Measurements from ENCODE around the gene PSMA7. TPM values are rescaled to one million over a fixed set of nuclear protein-coding genes. Genes with fewer than 3 reads are reported as not detected.

Gene PSMA7
- total and polyA plus RNA-seq, 4 donors, result 118 to 234 (median 191) TPM

- peak within 1 kb of the TSS; percentile 83 for H3K4me3 ChIP-seq (ENCODE audit: low read depth, low read length)
- peaks cover 20% of the 10 kb centered on the region for H3K36me3 ChIP-seq (ENCODE audit: control insufficient read depth, insufficient read depth, low read length)
- WGBS (ENCODE audit: insufficient coverage), result under 1% methylated on average over 92 of the region's 96 CpGs
Observed at GRCh38 chr20:62182469-62183425, 39.6 kb upstream of the PSMA7 start, which contains the start of gene MTG2. Gene MTG2, plus strand, starts transcription at chr20:62183028. Its CDS starts 10,393 bp downstream, at chr20:62193421.

DNA sequence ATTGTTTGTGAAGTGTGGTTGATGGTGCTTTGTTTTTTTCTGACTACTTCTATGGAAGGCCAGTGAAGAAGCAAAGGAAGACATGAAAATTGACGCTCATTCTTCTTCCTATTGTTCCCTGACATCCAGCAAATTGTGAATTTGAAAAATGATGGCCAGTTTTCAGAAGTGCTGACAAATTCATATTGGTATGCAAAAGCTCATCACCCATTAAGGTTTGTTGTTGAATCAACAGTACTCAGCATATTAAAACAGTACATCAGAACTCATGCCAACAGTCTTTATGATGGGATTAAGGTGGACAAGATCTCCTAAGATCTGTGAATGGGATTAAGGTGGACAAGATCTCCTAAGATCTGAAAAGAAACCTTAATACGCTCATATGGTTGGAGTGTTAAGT is 38.6 kb upstream of the PSMA7 start:
- DNase-seq (ENCODE audit: low read depth in 4 of 6, low spot score in 6 of 6), result no peak
- no CpG with 5 or more reads among the region's 2 CpGs for WGBS (ENCODE audit: insufficient coverage)
- no peak overlapping the region for H3K27ac ChIP-seq (ENCODE audit: low read depth, low read length)
- H3K27me3 ChIP-seq (ENCODE audit: control insufficient read depth, insufficient read depth, low read length), result no peaks in the 10 kb centered on the region
- H3K4me1 ChIP-seq (ENCODE audit: control insufficient read depth, insufficient read depth, low read length), result peaks cover 13% of the 10 kb centered on the region
- peaks cover 28% of the 10 kb centered on the region for H3K36me3 ChIP-seq (ENCODE audit: control insufficient read depth, insufficient read depth, low read length)
- H3K9me3 ChIP-seq (ENCODE audit: control insufficient read depth, insufficient read depth, low read length), result no peaks in the 10 kb centered on the region
- no peak overlapping the region for H3K4me3 ChIP-seq (ENCODE audit: low read depth, low read length)

More at GRCh38 chr20:62182469-62183425, 39.6 kb upstream of the PSMA7 start, which contains the start of gene MTG2:
- Histone ChIP-seq H3K27ac (ENCODE audit: low read depth, low read length) (peak within 1 kb of the TSS; percentile 84), H3K9me3 (ENCODE audit: control insufficient read depth, insufficient read depth, low read length) (no peaks in the 10 kb centered on the region), H3K4me1 (ENCODE audit: control insufficient read depth, insufficient read depth, low read length) (peaks cover 12% of the 10 kb centered on the region), H3K27me3 (ENCODE audit: control insufficient read depth, insufficient read depth, low read length) (no peaks in the 10 kb centered on the region)
- peak; percentile 86 to 99 (median 95) for DNase-seq (ENCODE audit: low read depth in 4 of 6, low spot score in 6 of 6)

DNA sequence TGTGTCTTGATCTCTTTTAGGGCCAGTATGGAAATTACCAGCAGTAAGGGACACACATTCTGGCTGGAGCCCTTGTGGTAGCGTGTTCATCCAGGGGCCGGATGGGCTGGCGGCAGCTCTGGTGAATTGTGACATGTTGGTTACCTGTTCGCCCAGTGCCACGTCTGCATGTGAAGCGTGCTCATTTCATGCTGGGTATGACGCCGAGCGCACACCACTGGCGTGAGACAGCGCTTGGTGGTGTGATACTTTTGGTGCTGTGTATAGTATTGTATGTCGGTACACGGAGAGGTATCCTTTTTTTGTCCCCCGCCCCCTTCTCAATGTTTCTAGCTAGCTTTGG is 35.9 kb upstream of the PSMA7 start:
- Histone ChIP-seq H3K27ac (ENCODE audit: low read depth, low read length) (no peak overlapping the region), H3K27me3 (ENCODE audit: control insufficient read depth, insufficient read depth, low read length) (no peaks in the 10 kb centered on the region), H3K36me3 (ENCODE audit: control insufficient read depth, insufficient read depth, low read length) (peaks cover 55% of the 10 kb centered on the region), H3K4me1 (ENCODE audit: control insufficient read depth, insufficient read depth, low read length) (peaks cover 17% of the 10 kb centered on the region), H3K4me3 (ENCODE audit: low read depth, low read length) (no peak overlapping the region), H3K9me3 (ENCODE audit: control insufficient read depth, insufficient read depth, low read length) (no peaks in the 10 kb centered on the region)
- no peak for DNase-seq (ENCODE audit: low read depth in 4 of 6, low spot score in 6 of 6)
- WGBS (ENCODE audit: insufficient coverage), result 97% methylated on average over 6 of the region's 14 CpGs

DNA sequence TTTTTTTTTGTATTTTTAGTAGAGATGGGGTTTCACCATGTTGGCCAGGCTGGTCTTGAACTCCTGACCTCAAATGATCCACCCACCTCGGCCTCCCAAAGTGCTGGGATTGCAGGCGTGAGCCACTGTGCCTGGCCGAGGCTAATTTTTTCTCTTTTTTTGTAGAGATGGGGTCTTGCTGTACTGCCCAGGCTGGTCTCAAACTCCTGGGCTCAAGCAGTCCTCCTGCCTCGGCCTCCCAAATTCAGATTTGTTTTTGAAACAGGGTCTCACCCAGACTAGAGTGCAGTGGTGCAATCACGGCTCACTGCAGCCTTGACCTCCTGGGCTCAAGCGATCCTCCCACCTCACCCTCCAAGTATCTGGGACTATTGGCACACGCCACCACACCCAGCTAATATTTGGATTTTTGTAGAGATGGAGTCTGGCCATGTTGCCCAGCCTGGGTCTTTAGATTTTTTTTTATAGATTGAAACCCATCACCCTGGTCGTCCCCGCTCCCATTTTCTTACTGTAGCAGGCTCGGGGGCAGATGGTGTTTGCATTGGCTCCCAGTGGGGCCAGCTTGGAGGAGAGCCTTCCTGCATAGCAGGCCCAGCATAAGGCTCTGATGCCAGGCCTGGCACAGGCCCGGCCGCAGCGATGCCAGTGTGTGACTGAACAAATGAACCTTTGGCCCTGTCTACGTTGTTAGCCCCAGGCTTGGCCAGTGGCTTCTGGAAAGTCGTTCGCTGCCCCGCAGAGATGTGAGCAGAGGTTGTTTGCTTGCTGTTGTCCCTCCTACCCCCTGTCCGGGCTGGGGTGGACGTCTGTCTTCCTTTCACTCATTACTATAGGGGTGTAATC is 35.3 kb upstream of the PSMA7 start:
- peaks cover 61% of the 10 kb centered on the region for H3K36me3 ChIP-seq (ENCODE audit: control insufficient read depth, insufficient read depth, low read length)
- H3K9me3 ChIP-seq (ENCODE audit: control insufficient read depth, insufficient read depth, low read length), result no peaks in the 10 kb centered on the region
- H3K27me3 ChIP-seq (ENCODE audit: control insufficient read depth, insufficient read depth, low read length), result no peaks in the 10 kb centered on the region
- peaks cover 11% of the 10 kb centered on the region for H3K4me1 ChIP-seq (ENCODE audit: control insufficient read depth, insufficient read depth, low read length)
- no peak for DNase-seq (ENCODE audit: low read depth in 4 of 6, low spot score in 6 of 6)
- no peak overlapping the region for H3K27ac ChIP-seq (ENCODE audit: low read depth, low read length)
- H3K4me3 ChIP-seq (ENCODE audit: low read depth, low read length), result no peak overlapping the region
- 96% methylated on average over 8 of the region's 19 CpGs for WGBS (ENCODE audit: insufficient coverage)

GRCh38 chr20:62177307-62177706 is 34.1 kb upstream of the PSMA7 start:
- WGBS (ENCODE audit: insufficient coverage), result 90% methylated on average over 8 of the region's 9 CpGs
- no peak overlapping the region for H3K27ac ChIP-seq (ENCODE audit: low read depth, low read length)
- H3K36me3 ChIP-seq (ENCODE audit: control insufficient read depth, insufficient read depth, low read length), result peaks cover 69% of the 10 kb centered on the region
- H3K27me3 ChIP-seq (ENCODE audit: control insufficient read depth, insufficient read depth, low read length), result no peaks in the 10 kb centered on the region
- DNase-seq (ENCODE audit: low read depth in 4 of 6, low spot score in 6 of 6), result peak in 1 of 6 donors; percentile 55
- no peak overlapping the region for H3K4me3 ChIP-seq (ENCODE audit: low read depth, low read length)
- H3K9me3 ChIP-seq (ENCODE audit: control insufficient read depth, insufficient read depth, low read length), result no peaks in the 10 kb centered on the region
- H3K4me1 ChIP-seq (ENCODE audit: control insufficient read depth, insufficient read depth, low read length), result peaks cover 9% of the 10 kb centered on the region

GRCh38 chr20:62176866-62177265 is 33.7 kb upstream of the PSMA7 start:
- 84% methylated on average over 12 of the region's 15 CpGs for WGBS (ENCODE audit: insufficient coverage)
- H3K36me3 ChIP-seq (ENCODE audit: control insufficient read depth, insufficient read depth, low read length), result peaks cover 74% of the 10 kb centered on the region
- no peak for DNase-seq (ENCODE audit: low read depth in 4 of 6, low spot score in 6 of 6)
- no peak overlapping the region for H3K27ac ChIP-seq (ENCODE audit: low read depth, low read length)
- peaks cover 9% of the 10 kb centered on the region for H3K4me1 ChIP-seq (ENCODE audit: control insufficient read depth, insufficient read depth, low read length)
- H3K9me3 ChIP-seq (ENCODE audit: control insufficient read depth, insufficient read depth, low read length), result no peaks in the 10 kb centered on the region
- H3K27me3 ChIP-seq (ENCODE audit: control insufficient read depth, insufficient read depth, low read length), result no peaks in the 10 kb centered on the region
- H3K4me3 ChIP-seq (ENCODE audit: low read depth, low read length), result no peak overlapping the region

GRCh38 chr20:62175711-62176110 is 32.5 kb upstream of the PSMA7 start:
- Histone ChIP-seq H3K27me3 (ENCODE audit: control insufficient read depth, insufficient read depth, low read length) (no peaks in the 10 kb centered on the region), H3K4me1 (ENCODE audit: control insufficient read depth, insufficient read depth, low read length) (peaks cover 9% of the 10 kb centered on the region), H3K27ac (ENCODE audit: low read depth, low read length) (no peak overlapping the region), H3K9me3 (ENCODE audit: control insufficient read depth, insufficient read depth, low read length) (no peaks in the 10 kb centered on the region), H3K36me3 (ENCODE audit: control insufficient read depth, insufficient read depth, low read length) (peaks cover 80% of the 10 kb centered on the region), H3K4me3 (ENCODE audit: low read depth, low read length) (no peak overlapping the region)
- WGBS (ENCODE audit: insufficient coverage), result 99% methylated on average over 9 of the region's 10 CpGs
- no peak for DNase-seq (ENCODE audit: low read depth in 4 of 6, low spot score in 6 of 6)

DNA sequence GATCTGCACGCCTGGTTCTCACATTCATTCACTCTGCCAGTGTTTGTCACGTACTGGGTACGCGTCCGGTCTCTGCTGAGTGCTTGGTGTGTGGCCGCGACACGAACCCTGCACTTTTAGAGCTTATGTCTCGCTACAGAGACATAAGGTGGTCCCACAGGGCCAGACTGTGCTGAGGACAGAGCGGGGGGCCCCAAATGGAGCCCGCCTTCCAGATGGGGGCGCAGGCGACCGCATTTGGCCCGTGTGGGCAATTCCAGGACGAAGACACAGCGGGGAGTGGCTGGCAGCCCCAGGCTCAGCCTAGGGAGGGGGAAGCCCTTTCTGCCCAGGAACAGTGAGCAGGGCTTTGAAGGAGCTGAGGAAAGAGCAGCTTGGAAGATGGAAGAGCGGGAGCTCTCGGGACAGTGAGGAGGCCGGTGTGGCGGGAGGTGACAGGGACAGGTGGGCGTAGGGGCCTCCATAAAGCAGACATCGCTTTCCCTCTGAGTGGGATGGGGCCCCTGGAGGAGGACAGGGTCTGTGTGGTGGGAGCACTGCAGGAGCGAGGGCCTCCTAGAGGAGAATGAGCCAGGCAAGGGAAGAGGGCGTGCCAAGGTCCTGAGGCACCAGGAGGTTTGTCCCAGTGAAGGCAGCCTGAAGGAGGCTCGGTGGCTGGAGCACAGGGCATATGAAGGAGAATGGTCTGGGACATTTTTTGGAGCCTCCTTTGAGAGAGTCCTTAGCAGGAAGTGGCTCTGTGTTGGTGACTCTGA is 31.9 kb upstream of the PSMA7 start:
- Histone ChIP-seq H3K27ac (ENCODE audit: low read depth, low read length) (no peak overlapping the region), H3K9me3 (ENCODE audit: control insufficient read depth, insufficient read depth, low read length) (no peaks in the 10 kb centered on the region), H3K27me3 (ENCODE audit: control insufficient read depth, insufficient read depth, low read length) (no peaks in the 10 kb centered on the region), H3K4me1 (ENCODE audit: control insufficient read depth, insufficient read depth, low read length) (peaks cover 9% of the 10 kb centered on the region), H3K36me3 (ENCODE audit: control insufficient read depth, insufficient read depth, low read length) (peaks cover 87% of the 10 kb centered on the region), H3K4me3 (ENCODE audit: low read depth, low read length) (no peak overlapping the region)
- no peak for DNase-seq (ENCODE audit: low read depth in 4 of 6, low spot score in 6 of 6)
- 81% methylated on average over 25 of the region's 26 CpGs for WGBS (ENCODE audit: insufficient coverage)
